Measurements from ENCODE around the gene PRCP. TPM values are rescaled to one million over a fixed set of nuclear protein-coding genes. Genes with fewer than 3 reads are reported as not detected.

PRCP gene
- total and polyA plus RNA-seq, 7 donors, result 11.5 to 23.5 (median 12.1) TPM

- no peak for ATAC-seq
Measured at GRCh38 chr11:82837650-82838049, 62.6 kb downstream of the PRCP start.

DNA sequence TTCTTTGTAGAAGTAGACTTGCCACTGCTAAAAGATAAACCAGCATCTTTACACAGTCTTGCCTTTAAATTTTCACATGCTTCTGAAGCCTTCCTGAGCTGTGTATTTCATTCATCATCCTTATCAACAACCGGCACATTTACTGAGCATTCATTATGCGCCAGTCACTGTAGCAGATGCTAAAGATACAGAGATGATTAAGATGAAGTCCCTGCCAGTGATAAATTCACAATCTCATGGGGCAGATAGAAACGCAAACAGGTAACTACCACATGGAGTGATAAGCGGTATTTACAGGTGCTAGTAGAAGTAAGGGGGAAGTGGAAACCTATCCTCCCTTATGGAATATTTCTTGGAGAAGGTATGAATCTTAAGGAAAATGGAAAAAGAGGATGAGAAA, 67.2 kb downstream of the PRCP start:
- intact Hi-C loops (cut with DNase I), result no loop called here

More at GRCh38 chr11:82837650-82838049, 62.6 kb downstream of the PRCP start:
- DNase-seq, result no peak
- peaks cover 0 to 34% of the 10 kb centered on the region in 2 donors for H3K36me3 ChIP-seq (ENCODE audit: insufficient read depth in 1 of 2, low read depth in 1 of 2)
- no peaks in the 10 kb centered on the region for H3K27me3 ChIP-seq (ENCODE audit: insufficient read depth in 3 of 3, low read length in 2 of 3)
- no peaks in the 10 kb centered on the region for H3K9me3 ChIP-seq
- intact Hi-C loops (cut with DNase I), result no loop called here
- H3K4me1 ChIP-seq, result peaks cover 9% of the 10 kb centered on the region
- no peak for TF ChIP-seq CTCF (IDR thresholded peaks at IDR 0.05)
- no peak overlapping the region for H3K4me3 ChIP-seq
- H3K27ac ChIP-seq, result no peak overlapping the region

DNA sequence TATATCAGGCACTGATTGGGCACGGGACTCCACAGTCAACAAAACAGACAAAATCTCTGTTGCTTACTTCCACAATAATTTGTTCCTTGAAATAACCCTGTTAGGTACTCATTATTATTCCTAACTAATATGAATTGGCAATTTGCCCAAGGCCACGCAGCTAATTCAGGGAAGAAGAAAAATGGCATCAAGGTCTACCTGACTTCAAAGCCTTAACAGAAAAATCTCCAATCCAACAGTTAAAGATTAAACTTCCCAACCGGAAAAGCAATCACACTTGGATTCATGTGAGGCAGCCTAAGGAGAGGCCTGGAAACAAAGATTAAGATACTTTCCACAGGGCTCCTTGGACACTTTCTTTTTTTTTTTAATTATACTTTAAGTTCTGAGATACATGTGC, 68.9 kb downstream of the PRCP start:
- Histone ChIP-seq H3K9me3 (no peaks in the 10 kb centered on the region), H3K36me3 (ENCODE audit: insufficient read depth in 1 of 2, low read depth in 1 of 2) (peaks cover 0 to 10% of the 10 kb centered on the region in 2 donors), H3K4me3 (no peak overlapping the region), H3K27ac (no peak overlapping the region), H3K4me1 (no peaks in the 10 kb centered on the region), H3K27me3 (ENCODE audit: insufficient read depth in 3 of 3, low read length in 2 of 3) (no peaks in the 10 kb centered on the region)
- no peak for DNase-seq
- no peak for TF ChIP-seq CTCF (IDR thresholded peaks at IDR 0.05)
- intact Hi-C loops (cut with DNase I), result no loop called here
- no peak for ATAC-seq
- WGBS, 3 donors, result 75 to 79% (median 78%) methylated on average over 3 of the region's 3 CpGs

More for the DNA sequence above, 67.2 kb downstream of the PRCP start:
- H3K27me3 ChIP-seq (ENCODE audit: insufficient read depth in 3 of 3, low read length in 2 of 3), result no peaks in the 10 kb centered on the region
- WGBS, 3 donors, result 96 to 99% (median 98%) methylated on average over 4 of the region's 4 CpGs
- ATAC-seq, result no peak
- DNase-seq, result no peak
- no peaks in the 10 kb centered on the region for H3K4me1 ChIP-seq
- peaks cover 0 to 26% of the 10 kb centered on the region in 2 donors for H3K36me3 ChIP-seq (ENCODE audit: insufficient read depth in 1 of 2, low read depth in 1 of 2)
- H3K9me3 ChIP-seq, result no peaks in the 10 kb centered on the region
- TF ChIP-seq CTCF (IDR thresholded peaks at IDR 0.05), result no peak
- no peak overlapping the region for H3K4me3 ChIP-seq
- H3K27ac ChIP-seq, result no peak overlapping the region

DNA sequence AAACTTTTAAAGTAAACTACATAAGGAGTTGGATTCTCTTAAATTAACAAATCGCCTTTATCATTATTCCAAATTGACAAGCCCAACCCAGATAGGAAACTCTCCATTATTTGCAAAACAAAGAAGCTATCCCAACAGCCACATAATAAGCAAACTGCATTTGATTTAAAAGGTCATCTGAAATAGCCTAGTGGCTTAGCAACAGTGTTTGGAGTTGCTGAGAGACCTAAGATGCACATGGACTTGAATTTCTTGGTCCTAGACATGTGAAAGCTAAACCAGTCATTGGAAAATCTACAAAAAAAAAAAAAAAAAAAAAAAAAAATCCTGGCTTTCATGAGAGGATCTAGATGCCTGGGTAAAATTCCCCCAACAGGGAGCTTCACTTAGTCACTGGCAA, 69.5 kb downstream of the PRCP start:
- 96 to 100% (median 98%) methylated on average over 1 of the region's 1 CpG for WGBS, 3 donors
- DNase-seq (no peak), ATAC-seq (no peak)
- H3K4me3 ChIP-seq, result no peak overlapping the region
- intact Hi-C loops (cut with DNase I), result no loop called here
- no peak for TF ChIP-seq CTCF (IDR thresholded peaks at IDR 0.05)
- no peaks in the 10 kb centered on the region for H3K9me3 ChIP-seq
- H3K27ac ChIP-seq, result no peak overlapping the region
- H3K4me1 ChIP-seq, result no peaks in the 10 kb centered on the region
- H3K36me3 ChIP-seq (ENCODE audit: insufficient read depth in 1 of 2, low read depth in 1 of 2), result peaks cover 0 to 10% of the 10 kb centered on the region in 2 donors
- no peaks in the 10 kb centered on the region for H3K27me3 ChIP-seq (ENCODE audit: insufficient read depth in 3 of 3, low read length in 2 of 3)

DNA sequence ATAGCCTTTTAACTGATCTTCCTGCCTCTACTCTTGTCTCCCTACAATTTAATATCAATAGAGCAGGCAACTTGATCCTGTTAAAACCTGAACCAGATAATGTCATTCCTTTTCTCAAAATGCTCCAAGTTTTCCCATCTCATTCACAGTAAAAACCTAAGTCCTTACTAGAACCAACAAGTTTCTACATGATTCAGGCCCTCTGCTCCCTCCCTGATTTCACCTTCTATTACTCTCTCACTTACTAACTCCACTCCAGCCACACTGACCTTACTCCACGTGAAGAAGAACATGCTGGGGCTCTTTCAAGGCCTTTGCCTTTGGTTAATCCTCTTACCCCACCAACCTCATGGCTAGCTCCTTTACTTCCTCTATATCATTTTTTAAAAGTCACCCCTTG, 71.1 kb downstream of the PRCP start:
- Histone ChIP-seq H3K9me3 (no peaks in the 10 kb centered on the region), H3K27me3 (ENCODE audit: insufficient read depth in 3 of 3, low read length in 2 of 3) (no peaks in the 10 kb centered on the region), H3K4me3 (no peak overlapping the region), H3K27ac (no peak overlapping the region), H3K36me3 (ENCODE audit: insufficient read depth in 1 of 2, low read depth in 1 of 2) (peaks cover 0 to 16% of the 10 kb centered on the region in 2 donors), H3K4me1 (no peaks in the 10 kb centered on the region)
- WGBS, 3 donors, result 78 to 92% (median 84%) methylated on average over 1 of the region's 1 CpG
- intact Hi-C loops (cut with DNase I), result no loop called here
- TF ChIP-seq CTCF (IDR thresholded peaks at IDR 0.05), result no peak
- DNase-seq (no peak), ATAC-seq (no peak)

All from psoas muscle (tissue), 8 donors.